Thyroid gland (tissue), 4 donors: ENCODE measurements around the gene ETV1.

ENCODE experiments used
- CTCF ChIP-seq, 6 experiments: fragments of 200-600 bp in 3 of 6; fragments of 450-650 bp in 3 of 6; sonication (generic) in 3 of 6; IDR thresholded peaks; one replicate each; pipeline ENCODE4 v1.5.1; 2016 to 2019; ENCODE audit warnings: antibody characterized with exemption in 6 of 6, mild to moderate bottlenecking in 2 of 6, inconsistent platforms in 1 of 6, moderate library complexity in 1 of 6
- POLR2A ChIP-seq, 2 donors: fragments of 450-650 bp; IDR thresholded peaks; one replicate each; pipeline ENCODE4 v1.6.1; 2017; ENCODE audit warnings: antibody characterized with exemption in 2 of 2, mild to moderate bottlenecking in 2 of 2, moderate library complexity in 1 of 2

- TF ChIP-seq POLR2A (IDR thresholded peaks at IDR 0.05) (peak in 1 of 2 donors; percentile 51), CTCF (IDR thresholded peaks at IDR 0.05) (peak in 3 of 6 experiments; percentile 21 to 43 (median 30))
These were observed at the start of gene ETV1 for GRCh38 chr7:13989126-13989948.
